Stimulated activated CD4-positive, alpha-beta T cell treated with anti-CD3 and anti-CD28 coated beads, Interleukin-1b, Interleukin-23, amount 100 ng/mL, for 24 hours (primary cell): ENCODE measurements around the gene MAGEA10.
"Not testable (repeated sequence)": the region's sequence is repeated elsewhere in the genome, so short reads cannot be mapped to it uniquely, and the experiment has no call there.

Experiments used
- DNase-seq, 4 experiments: peaks; one replicate each; pipeline ENCODE4 v3.0.0-alpha.2; 2020; ENCODE audit warnings: low read depth in 4 of 4, low spot score in 1 of 4

MAGEA10 gene

GRCh38 chrX:152138388-152138784 lies at the start of gene MAGEA10:
Gene MAGEA10, minus strand, starts transcription at chrX:152138577. Its CDS starts 2,957 bp downstream, at chrX:152135620.
- no peak for DNase-seq

DNA sequence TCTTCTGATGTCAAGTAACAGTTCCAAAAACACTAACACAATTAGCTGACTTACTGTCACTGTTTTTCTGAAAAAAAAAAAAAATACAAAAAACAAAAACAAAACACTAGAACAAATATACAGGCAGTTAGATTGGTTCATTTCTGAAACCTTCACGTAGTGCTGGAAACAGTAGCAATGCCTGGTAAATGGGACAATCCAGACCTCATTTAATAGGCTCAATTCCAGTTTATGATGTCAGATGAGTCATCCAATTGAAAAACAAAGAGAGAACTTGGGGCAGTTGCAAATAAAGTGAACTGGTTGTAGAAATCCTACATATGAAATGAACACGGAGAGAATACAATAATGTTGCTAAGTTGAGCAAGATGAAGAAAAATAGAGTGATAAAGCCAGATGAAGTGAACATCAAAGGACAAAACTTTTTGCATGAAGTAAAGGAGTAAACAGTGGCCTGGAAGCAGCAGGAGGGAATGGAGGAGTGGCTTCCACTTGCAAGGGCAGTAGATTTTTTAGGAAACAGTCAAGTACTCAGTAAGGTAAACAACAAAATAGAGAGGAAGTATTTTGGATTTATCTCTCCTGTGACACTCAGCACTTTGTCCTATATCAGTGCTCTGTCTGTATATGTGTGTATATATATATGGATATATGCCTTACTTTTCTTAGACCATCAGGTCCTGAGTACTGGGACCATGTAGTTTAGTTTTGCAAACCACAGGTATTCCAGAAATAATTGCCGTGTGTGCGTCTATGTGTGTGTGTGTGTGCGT lies 39.3 kb upstream of the MAGEA10 start:
- DNase-seq: no peak

DNA sequence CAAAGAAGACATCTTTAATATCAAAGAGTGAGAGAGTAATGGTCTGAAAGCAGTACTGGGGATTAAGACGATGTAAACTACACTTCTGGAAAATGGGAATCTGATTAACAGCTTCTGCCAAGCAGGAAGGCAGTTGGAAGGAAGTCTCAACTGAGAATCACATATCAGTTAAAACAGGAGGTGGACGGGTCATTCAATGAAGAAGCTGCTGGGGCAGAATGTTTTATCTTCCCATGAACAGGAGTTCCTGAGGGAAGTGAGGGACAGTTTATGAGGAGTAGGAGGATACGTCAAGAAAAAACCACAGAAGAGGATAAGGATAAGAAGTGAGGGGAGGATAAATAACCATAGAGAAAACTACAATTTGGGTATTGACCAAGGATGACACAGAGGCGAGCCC lies 38.7 kb upstream of the MAGEA10 start:
- no peak for DNase-seq

DNA sequence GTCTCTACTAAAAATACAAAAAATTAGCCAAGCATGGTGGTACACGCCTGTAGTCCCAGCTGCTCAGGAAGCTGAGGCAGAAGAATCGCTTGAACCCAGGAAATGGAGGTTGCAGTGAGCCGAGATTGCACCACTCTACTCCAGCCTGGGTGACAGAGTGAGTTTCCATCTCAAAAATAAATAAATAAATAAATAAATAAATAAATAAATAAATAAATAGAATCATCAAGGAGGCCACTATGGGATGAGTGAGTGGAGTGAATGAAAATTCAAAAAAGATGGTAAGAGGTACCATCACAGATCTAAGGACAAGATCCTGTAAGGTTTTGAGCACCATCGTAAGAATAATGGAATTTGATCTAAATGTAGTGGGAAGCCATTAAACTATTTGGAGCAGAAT lies 37.5 kb upstream of the MAGEA10 start:
- DNase-seq: not testable (repeated sequence)

- not testable (repeated sequence) for DNase-seq
Measured at GRCh38 chrX:152173923-152174322, 35.5 kb upstream of the MAGEA10 start.

GRCh38 chrX:152170621-152171020 lies 32.2 kb upstream of the MAGEA10 start:
- no peak for DNase-seq

- DNase-seq: no peak
Measured at GRCh38 chrX:152165033-152165743, 26.8 kb upstream of the MAGEA10 start.

- no peak for DNase-seq
Measured at GRCh38 chrX:152157042-152157441, 18.7 kb upstream of the MAGEA10 start.

- DNase-seq: no peak
Measured at GRCh38 chrX:152155766-152156310, 17.5 kb upstream of the MAGEA10 start.

GRCh38 chrX:152154050-152154449 lies 15.7 kb upstream of the MAGEA10 start:
- DNase-seq: no peak

DNA sequence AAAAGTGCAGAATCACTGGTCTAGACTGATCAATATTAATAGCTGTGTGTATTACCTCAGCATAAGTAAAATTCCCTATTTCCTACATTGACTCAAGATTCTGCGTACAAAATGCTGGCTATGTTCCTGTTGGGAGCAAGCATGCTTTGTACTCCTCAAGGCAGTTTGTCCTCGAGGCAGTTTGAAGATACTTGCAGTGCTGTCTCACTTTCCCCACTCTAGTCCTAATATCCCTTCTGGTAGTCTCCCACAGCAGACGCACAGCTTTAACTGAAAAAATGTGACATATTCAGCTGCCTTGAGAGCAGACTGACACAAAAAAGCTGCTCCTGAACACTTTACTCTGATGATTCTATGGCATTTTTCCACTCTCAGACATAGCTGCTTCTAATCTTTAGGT lies 12.9 kb upstream of the MAGEA10 start:
- no peak for DNase-seq

GRCh38 chrX:152149648-152150047 lies 11.3 kb upstream of the MAGEA10 start:
- DNase-seq: no peak

DNA sequence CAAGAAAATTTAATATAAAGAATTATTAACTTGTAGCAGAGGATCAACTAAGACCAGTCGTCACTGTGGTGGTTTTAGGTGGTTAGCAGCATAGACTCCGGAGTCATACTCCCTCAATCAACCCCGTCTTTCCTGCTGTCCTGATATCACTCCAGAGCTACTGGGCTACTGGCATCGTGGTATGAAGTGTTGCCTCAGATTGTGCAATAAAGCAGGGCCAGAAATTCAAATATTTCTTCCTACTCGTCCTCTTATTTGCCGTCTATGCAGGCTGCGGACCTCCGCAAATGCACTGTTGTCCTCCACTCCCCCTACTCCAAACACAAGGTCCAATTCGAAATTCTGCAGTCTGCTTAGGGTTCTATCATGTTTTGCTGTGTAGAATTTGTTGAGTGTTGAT lies 1.2 kb upstream of the MAGEA10 start:
- no peak for DNase-seq

GRCh38 chrX:152137771-152138387 lies 498 bp downstream of the MAGEA10 start:
- DNase-seq: no peak

DNA sequence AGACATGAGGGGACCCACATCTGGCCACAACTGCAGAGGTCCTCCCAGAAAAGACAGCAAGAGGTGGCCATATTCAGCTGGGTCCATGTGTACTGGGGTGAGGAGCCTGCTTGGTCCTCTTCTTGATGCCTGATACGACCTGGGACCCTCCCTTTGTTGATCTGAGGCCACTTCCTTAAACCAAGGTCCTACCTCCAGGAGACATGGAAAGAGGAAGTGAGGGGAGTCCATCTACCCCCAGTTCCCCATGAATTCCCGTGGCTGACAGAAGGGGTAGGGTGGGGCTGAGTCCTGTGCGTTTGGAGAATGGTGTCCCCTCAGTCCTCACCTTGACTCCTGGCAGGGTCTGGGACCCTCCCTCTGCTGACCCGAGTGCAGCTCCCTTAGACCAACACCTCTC lies 2.1 kb downstream of the MAGEA10 start:
- DNase-seq: no peak

DNA sequence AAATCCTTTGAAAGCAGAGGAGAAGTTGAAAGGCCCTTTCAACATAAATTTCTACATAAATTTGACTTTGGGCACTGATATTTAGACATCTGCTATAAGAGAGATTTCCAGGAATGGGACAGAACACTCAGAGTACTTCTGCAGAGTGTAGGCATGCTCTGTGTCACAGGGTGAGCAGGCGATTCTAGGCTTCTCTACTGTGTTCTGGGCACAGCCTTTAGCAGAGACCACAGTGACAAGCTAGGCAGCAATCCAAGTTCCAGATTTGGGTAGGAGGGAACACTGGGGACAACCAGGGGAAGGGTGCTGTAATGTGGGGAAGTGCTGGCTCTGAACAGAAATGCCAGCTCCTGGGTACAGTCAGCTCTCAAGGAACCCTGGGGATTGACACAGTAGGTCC lies 6.9 kb downstream of the MAGEA10 start:
- no peak for DNase-seq

DNA sequence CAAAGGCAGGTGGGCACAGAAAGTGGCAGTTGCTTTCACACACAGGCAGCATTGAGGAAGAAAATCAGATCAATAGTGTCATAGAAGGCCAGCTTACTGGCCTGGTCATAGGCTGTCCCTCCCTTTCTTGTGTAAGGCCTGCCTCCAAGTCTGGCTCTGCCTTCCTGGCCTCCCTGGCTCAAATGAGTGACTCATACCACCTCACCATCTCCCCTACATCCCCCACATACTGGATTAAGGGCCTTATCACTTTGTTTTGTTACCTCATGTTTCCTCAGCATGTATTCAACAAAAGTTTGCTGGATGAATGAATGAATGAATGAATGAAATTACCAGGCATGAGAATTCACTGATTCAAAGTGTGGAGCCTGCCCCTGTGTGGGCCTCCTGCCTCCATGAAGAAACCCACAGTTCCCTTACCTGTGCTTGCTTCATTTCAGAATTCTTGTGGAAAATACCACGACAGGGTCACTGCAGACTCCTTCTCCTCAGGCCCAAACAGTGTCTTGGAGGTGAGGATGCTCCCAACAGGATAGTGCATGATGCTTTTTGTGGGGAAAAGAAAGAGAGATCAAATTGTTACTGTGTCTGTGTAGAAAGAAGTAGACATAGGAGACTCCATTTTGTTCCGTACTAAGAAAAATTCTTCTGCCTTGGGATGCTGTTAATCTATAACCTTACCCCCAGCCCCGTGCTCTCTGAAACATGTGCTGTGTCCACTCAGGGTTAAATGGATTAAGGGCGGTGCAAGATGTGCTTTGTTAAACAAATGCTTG lies 9.1 kb downstream of the MAGEA10 start:
- DNase-seq: not testable (repeated sequence)

GRCh38 chrX:152117305-152117704 lies 21.1 kb downstream of the MAGEA10 start:
- no peak for DNase-seq

- no peak for DNase-seq
Measured at GRCh38 chrX:152108527-152108926, 29.9 kb downstream of the MAGEA10 start.

- DNase-seq: no peak
Measured at GRCh38 chrX:152103866-152104265, 34.5 kb downstream of the MAGEA10 start.

- no peak for DNase-seq
Measured at GRCh38 chrX:152086141-152086540, 52.2 kb downstream of the MAGEA10 start.
